B cell (primary cell): ENCODE data around the gene ANKRD35. TPM values are rescaled to one million over a fixed set of nuclear protein-coding genes. Genes with fewer than 3 reads are reported as not detected.
A peak's percentile ranks its signal among the peaks of the same experiment; 100 is the strongest.

Experiments used
- ATAC-seq: fragments of 200-7000 bp; cut with Tn5 transposase; one replicate; pipeline ENCODE4 v1.10.0; 2021; ENCODE audit warnings: low read depth, mild to moderate bottlenecking, moderate number of reproducible peaks, moderate library complexity
- CTCF ChIA-PET: fragments of 350-600 bp; sonication (Branson Sonifier 250); formaldehyde crosslinking; loops from one replicate; lab custom pipeline; 2021; ENCODE audit warnings: antibody characterized with exemption, inconsistent platforms; lab: Charles Lee
- POLR2A ChIA-PET: fragments of 350-600 bp; sonication (Branson Sonifier 250); formaldehyde crosslinking; loops from one replicate; lab custom pipeline; 2021; ENCODE audit warnings: antibody characterized with exemption; lab: Charles Lee
- DNase-seq: peaks from one replicate; pipeline ENCODE4 v3.0.0; 2013
- H2AFZ ChIP-seq: 2 replicates; pipeline ENCODE4 v1.6.1; 2012; ENCODE audit warnings: mild to moderate bottlenecking, low read depth, low read length; ENCODE audit not compliant: insufficient read depth, poor library complexity, severe bottlenecking
- H3K27ac ChIP-seq, 2 donors: 1 replicate in 1 of 2; 2 replicates in 1 of 2; pipeline ENCODE4 v1.5.1; 2012 to 2013; ENCODE audit warnings: low read length in 2 of 2, mild to moderate bottlenecking in 2 of 2, moderate library complexity in 1 of 2
- H3K27me3 ChIP-seq, 4 experiments: fragments of 200-600 bp in 1 of 4; sonication (generic) in 1 of 4; replicated peaks in 1 of 4; 1 replicate in 2 of 4; 2 replicates in 2 of 4; pipeline versions ENCODE4 v1.6.1 to v1.7.0; 2013 to 2016; ENCODE audit warnings: low read length in 3 of 4, mild to moderate bottlenecking in 2 of 4, mixed read lengths in 1 of 4, moderate library complexity in 1 of 4; ENCODE audit not compliant: insufficient read depth in 4 of 4, control insufficient read depth in 3 of 4; ENCODE audit errors: control extremely low read depth in 1 of 4
- H3K36me3 ChIP-seq, 2 experiments: replicated peaks in 1 of 2; 1 replicate in 1 of 2; 2 replicates in 1 of 2; pipeline versions ENCODE4 v1.6.1 to v1.7.1; 2013; ENCODE audit warnings: low read length in 1 of 2; ENCODE audit not compliant: insufficient read depth in 2 of 2, control insufficient read depth in 1 of 2; ENCODE audit errors: control extremely low read depth in 1 of 2, extremely low read depth in 1 of 2
- H3K4me1 ChIP-seq, 2 donors: fragments of 200-600 bp in 1 of 2; sonication (generic) in 1 of 2; 1 replicate in 1 of 2; 2 replicates in 1 of 2; pipeline versions ENCODE4 v1.5.1 to v1.6.1; 2013 to 2017; ENCODE audit warnings: low read length in 2 of 2; ENCODE audit not compliant: control insufficient read depth in 2 of 2, insufficient read depth in 2 of 2
- H3K4me2 ChIP-seq: replicated peaks from 2 replicates; pipeline ENCODE3; 2012; ENCODE audit warnings: mild to moderate bottlenecking, low read depth, low read length; ENCODE audit not compliant: poor library complexity, severe bottlenecking
- H3K4me3 ChIP-seq, 5 experiments: fragments of 200-600 bp in 1 of 5; sonication (generic) in 1 of 5; 1 replicate in 3 of 5; 2 replicates in 2 of 5; pipeline versions ENCODE4 v1.5.1 to v1.7.0; 2011 to 2016; ENCODE audit warnings: low read length in 4 of 5, mild to moderate bottlenecking in 4 of 5, low read depth in 2 of 5, control low read depth in 1 of 5, moderate library complexity in 1 of 5; ENCODE audit not compliant: insufficient read depth in 1 of 5; ENCODE audit errors: control extremely low read depth in 1 of 5, extremely low read depth in 1 of 5
- H3K79me2 ChIP-seq: fragments of 200-600 bp; sonication (generic); one replicate; pipeline ENCODE4 v1.6.0; 2016; ENCODE audit warnings: low read length; ENCODE audit not compliant: control insufficient read depth, insufficient read depth
- H3K9ac ChIP-seq: fragments of 200-600 bp; sonication (generic); 2 replicates; pipeline ENCODE4 v1.6.1; 2017; ENCODE audit warnings: mild to moderate bottlenecking, low read length, moderate library complexity
- H3K9me3 ChIP-seq, 3 donors: one replicate each; pipeline versions ENCODE4 v1.6.1 to v1.7.1; 2013; ENCODE audit warnings: low read length in 2 of 3; ENCODE audit not compliant: control insufficient read depth in 2 of 3, insufficient read depth in 1 of 3; ENCODE audit errors: control extremely low read depth in 1 of 3
- H4K20me1 ChIP-seq: 2 replicates; pipeline ENCODE4 v1.6.0; 2012; ENCODE audit warnings: mild to moderate bottlenecking, low read length; ENCODE audit not compliant: insufficient read depth, control insufficient read depth, poor library complexity, severe bottlenecking
- H3K27ac Mint-ChIP-seq: one replicate; pipeline ENCODE4 v1.8.0; 2021; ENCODE audit warnings: mixed read lengths
- H3K27me3 Mint-ChIP-seq: one replicate; pipeline ENCODE4 v1.8.0; 2021; ENCODE audit warnings: mixed read lengths
- H3K4me1 Mint-ChIP-seq: one replicate; pipeline ENCODE4 v1.8.0; 2021; ENCODE audit warnings: mixed read lengths
- H3K4me3 Mint-ChIP-seq: one replicate; pipeline ENCODE4 v1.8.0; 2021; ENCODE audit warnings: mixed read lengths
- H3K9me3 Mint-ChIP-seq: one replicate; pipeline ENCODE4 v1.8.0; 2022; ENCODE audit warnings: mixed read lengths; ENCODE audit not compliant: insufficient read depth
- CTCF ChIP-seq: fragments of 200-600 bp; IDR thresholded peaks from one replicate; pipeline ENCODE4 v1.8.0; 2022; ENCODE audit warnings: antibody characterized with exemption, mild to moderate bottlenecking
- EZH2 ChIP-seq: IDR thresholded peaks from 2 replicates; pipeline ENCODE4 v1.6.1; 2012; ENCODE audit warnings: borderline replicate concordance, low read depth, mild to moderate bottlenecking, moderate library complexity, low read length; ENCODE audit not compliant: insufficient read depth, poor library complexity, severe bottlenecking
- WGBS: methylation state at CpG from one replicate; pipeline ENCODE4 v1.1.5; 2013; ENCODE audit warnings: missing lambda C conversion rate; ENCODE audit not compliant: insufficient coverage; 5-methylcytosine and 5-hydroxymethylcytosine counted together
- intact Hi-C: fragments of 100-400 bp; cut with micrococcal nuclease; formaldehyde crosslinking; loops from one replicate; pipeline ENCODE4 v1.10.0; 2022
- polyA plus RNA-seq: library from polyadenylated mRNA; depleted of rRNA; stranded (reverse); fragments of >200 nt; gene quantifications from 2 replicates; pipeline ENCODE4 v1.2.3, GENCODE V29; 2012
- total RNA-seq, 2 donors: library from RNA; stranded (reverse); fragments of 120-200 nt in 1 of 2; gene quantifications; 1 replicate in 1 of 2; 2 replicates in 1 of 2; pipeline versions ENCODE4 v1.2.3 to v1.2.4, GENCODE V29; 2013 to 2022

Gene ANKRD35
- total and polyA plus RNA-seq, 2 donors (not counting 1 experiment from before 2014, with no cell fraction given): 0.04 TPM; not detected in 1

GRCh38 chr1:145927916-145928643, 42.4 kb upstream of the ANKRD35 start:
- peak overlapping the region; percentile 73 for H2AFZ ChIP-seq
- H3K9me3 ChIP-seq: no peaks in the 10 kb centered on the region
- no peak for ATAC-seq
- peaks cover 25 to 37% of the 10 kb centered on the region in 2 donors for H3K4me1 ChIP-seq
- peak overlapping the region; percentile 96 to 99 for H3K27ac ChIP-seq
- peak; percentile 27 for DNase-seq
- peak overlapping the region; percentile 71 to 95 (median 83) for H3K4me3 ChIP-seq
- peaks cover 19% of the 10 kb centered on the region for H3K4me1 Mint-ChIP-seq
- H3K27me3 Mint-ChIP-seq: no peaks in the 10 kb centered on the region
- ChIA-PET CTCF (interaction anchor here (0.8 to 3.6 kb wide), 22 partner anchors 9 to 110 kb away, joined by 3 to 30 read pairs (median 6); partner anchors contain the start of genes ANKRD34A, LIX1L, NUDT17 and PEX11B), POLR2A (interaction anchor here (0.7 to 3.5 kb wide), 16 partner anchors 9 to 109 kb away, joined by 3 to 43 read pairs (median 8); partner anchors contain the start of genes ANKRD34A, LIX1L, NUDT17 and PEX11B)
- peak overlapping the region; percentile 77 for H3K4me2 ChIP-seq
- H3K36me3 ChIP-seq: peaks cover 3 to 14% of the 10 kb centered on the region in 2 experiments
- TF ChIP-seq EZH2: no peak
- TF ChIP-seq CTCF: no peak
- peak overlapping the region; percentile 78 for H3K4me3 Mint-ChIP-seq
- H3K9ac ChIP-seq: peak overlapping the region; percentile 98
- H4K20me1 ChIP-seq: no peaks in the 10 kb centered on the region
- H3K9me3 Mint-ChIP-seq: no peaks in the 10 kb centered on the region
- H3K27ac Mint-ChIP-seq: peak overlapping the region; percentile 81
- 43% methylated on average over 11 of the region's 20 CpGs for WGBS
- no peaks in the 10 kb centered on the region for H3K27me3 ChIP-seq
- peaks cover 18% of the 10 kb centered on the region for H3K79me2 ChIP-seq
- intact Hi-C loops: loop anchor here (1.0 to 2.0 kb wide), 6 partner anchors 10 to 109 kb away; partner anchors contain the start of genes ANKRD34A, LIX1L, PEX11B and PIAS3
